ENCODE measurements around the gene THAP7. TPM values are rescaled to one million over a fixed set of nuclear protein-coding genes. Genes with fewer than 3 reads are reported as not detected.
A peak's percentile ranks its signal among the peaks of the same experiment; 100 is the strongest.

The THAP7 gene
- total RNA-seq, 6 donors from 2014 or later, result 18.9 to 52.4 (median 32.0) TPM

GRCh38 chr22:20994902-20995241 is 7.0 kb downstream of the THAP7 start:
- Histone ChIP-seq H3K27me3 (no peaks in the 10 kb centered on the region), H3K4me3 (no peak overlapping the region), H3K27ac (no peak overlapping the region), H3K36me3 (peaks cover 4 to 94% (median 70%) of the 10 kb centered on the region in 4 donors), H3K9me3 (no peaks in the 10 kb centered on the region), H3K4me1 (peaks cover 0 to 6% (median 3%) of the 10 kb centered on the region in 4 donors)
- no peak for ATAC-seq (ENCODE audit: low FRiP score in 2 of 2)
- WGBS, 2 donors, result 94% methylated on average over 10 of the region's 10 CpGs
- TF ChIP-seq POLR2AphosphoS5 (IDR thresholded peaks at IDR 0.05) (no peak), POLR2A (IDR thresholded peaks at IDR 0.05) (no peak), EP300 (IDR thresholded peaks at IDR 0.05) (no peak)
- TF ChIP-seq, protein P1, sequence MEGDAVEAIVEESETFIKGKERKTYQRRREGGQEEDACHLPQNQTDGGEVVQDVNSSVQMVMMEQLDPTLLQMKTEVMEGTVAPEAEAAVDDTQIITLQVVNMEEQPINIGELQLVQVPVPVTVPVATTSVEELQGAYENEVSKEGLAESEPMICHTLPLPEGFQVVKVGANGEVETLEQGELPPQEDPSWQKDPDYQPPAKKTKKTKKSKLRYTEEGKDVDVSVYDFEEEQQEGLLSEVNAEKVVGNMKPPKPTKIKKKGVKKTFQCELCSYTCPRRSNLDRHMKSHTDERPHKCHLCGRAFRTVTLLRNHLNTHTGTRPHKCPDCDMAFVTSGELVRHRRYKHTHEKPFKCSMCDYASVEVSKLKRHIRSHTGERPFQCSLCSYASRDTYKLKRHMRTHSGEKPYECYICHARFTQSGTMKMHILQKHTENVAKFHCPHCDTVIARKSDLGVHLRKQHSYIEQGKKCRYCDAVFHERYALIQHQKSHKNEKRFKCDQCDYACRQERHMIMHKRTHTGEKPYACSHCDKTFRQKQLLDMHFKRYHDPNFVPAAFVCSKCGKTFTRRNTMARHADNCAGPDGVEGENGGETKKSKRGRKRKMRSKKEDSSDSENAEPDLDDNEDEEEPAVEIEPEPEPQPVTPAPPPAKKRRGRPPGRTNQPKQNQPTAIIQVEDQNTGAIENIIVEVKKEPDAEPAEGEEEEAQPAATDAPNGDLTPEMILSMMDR (IDR thresholded peaks at IDR 0.05), result no peak
- DNase-seq, result peak in 1 of 2 donors; percentile 64

GRCh38 chr22:20994128-20994901 is 7.6 kb downstream of the THAP7 start:
- peaks cover 4 to 90% (median 65%) of the 10 kb centered on the region in 4 donors for H3K36me3 ChIP-seq

DNA sequence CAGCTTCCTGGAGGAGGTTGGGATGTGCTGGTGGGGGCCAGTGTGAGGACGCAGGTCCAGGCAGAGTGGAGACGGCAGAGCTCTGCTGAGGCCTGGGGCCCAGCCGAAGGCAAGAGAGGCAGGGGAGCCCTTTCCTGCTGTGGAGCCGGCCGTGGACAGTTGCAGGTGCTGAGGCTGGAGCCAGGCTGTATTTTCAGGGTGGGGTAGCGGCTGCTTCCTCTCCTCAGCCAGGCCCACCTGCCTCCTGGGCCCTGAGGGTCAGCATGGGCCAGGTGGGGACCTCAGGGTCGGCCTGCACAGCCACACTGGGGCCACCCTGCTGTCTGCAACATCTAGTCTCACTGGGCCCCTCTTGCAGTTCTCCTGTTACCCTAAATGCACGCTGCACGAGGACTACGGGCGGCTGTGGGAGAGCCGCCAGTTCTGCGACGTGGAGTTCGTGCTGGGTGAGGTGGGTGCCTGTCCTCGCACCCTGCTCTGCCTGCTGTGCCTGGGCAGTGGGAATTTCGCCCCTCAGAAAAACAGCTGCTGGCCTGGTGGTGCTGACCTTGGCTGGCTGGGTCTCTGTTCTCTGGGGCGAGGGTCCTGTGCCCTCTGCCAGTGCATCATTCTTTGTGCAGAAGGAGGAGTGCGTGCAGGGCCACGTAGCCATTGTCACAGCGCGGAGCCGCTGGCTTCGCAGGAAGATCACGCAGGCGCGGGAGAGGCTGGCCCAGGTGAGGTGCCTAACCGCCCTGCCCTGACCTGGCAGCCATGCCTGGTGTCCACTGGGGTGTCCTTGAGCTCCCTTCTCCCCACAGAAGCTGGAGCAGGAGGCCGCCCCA is 8.4 kb downstream of the THAP7 start:
- H3K9me3 ChIP-seq, result no peaks in the 10 kb centered on the region
- DNase-seq (peak in 1 of 2 donors; percentile 78), ATAC-seq (ENCODE audit: low FRiP score in 2 of 2) (no peak)
- H3K4me3 ChIP-seq, result no peak overlapping the region
- H3K36me3 ChIP-seq, result peaks cover 4 to 85% (median 63%) of the 10 kb centered on the region in 4 donors
- WGBS, 2 donors, result 90 to 97% methylated on average over 21 to 27 of the region's 29 CpGs
- no peaks in the 10 kb centered on the region for H3K4me1 ChIP-seq
- H3K27ac ChIP-seq, result no peak overlapping the region
- no peaks in the 10 kb centered on the region for H3K27me3 ChIP-seq
- TF ChIP-seq POLR2A (IDR thresholded peaks at IDR 0.05) (no peak), EP300 (IDR thresholded peaks at IDR 0.05) (no peak), POLR2AphosphoS5 (IDR thresholded peaks at IDR 0.05) (no peak)
- TF ChIP-seq, protein P1 (IDR thresholded peaks at IDR 0.05), result no peak

More at GRCh38 chr22:20994128-20994901, 7.6 kb downstream of the THAP7 start:
- TF ChIP-seq, protein P1 (IDR thresholded peaks at IDR 0.05), result no peak
- no peak for TF ChIP-seq EP300 (IDR thresholded peaks at IDR 0.05)
- TF ChIP-seq POLR2A (IDR thresholded peaks at IDR 0.05), result no peak
- TF ChIP-seq POLR2AphosphoS5 (IDR thresholded peaks at IDR 0.05), result no peak
- ATAC-seq (ENCODE audit: low FRiP score in 2 of 2) (no peak), DNase-seq (peak in 1 of 2 donors; percentile 77)
- H3K4me1 ChIP-seq, result peaks cover 0 to under 1% (median 0%) of the 10 kb centered on the region in 4 donors
- no peaks in the 10 kb centered on the region for H3K9me3 ChIP-seq
- no peaks in the 10 kb centered on the region for H3K27me3 ChIP-seq
- H3K4me3 ChIP-seq, result no peak overlapping the region
- WGBS, 2 donors, result 94% methylated on average over 20 of the region's 30 CpGs; no CpG with 5 or more reads in 1 of the 2 donors
- H3K27ac ChIP-seq, result no peak overlapping the region

DNA sequence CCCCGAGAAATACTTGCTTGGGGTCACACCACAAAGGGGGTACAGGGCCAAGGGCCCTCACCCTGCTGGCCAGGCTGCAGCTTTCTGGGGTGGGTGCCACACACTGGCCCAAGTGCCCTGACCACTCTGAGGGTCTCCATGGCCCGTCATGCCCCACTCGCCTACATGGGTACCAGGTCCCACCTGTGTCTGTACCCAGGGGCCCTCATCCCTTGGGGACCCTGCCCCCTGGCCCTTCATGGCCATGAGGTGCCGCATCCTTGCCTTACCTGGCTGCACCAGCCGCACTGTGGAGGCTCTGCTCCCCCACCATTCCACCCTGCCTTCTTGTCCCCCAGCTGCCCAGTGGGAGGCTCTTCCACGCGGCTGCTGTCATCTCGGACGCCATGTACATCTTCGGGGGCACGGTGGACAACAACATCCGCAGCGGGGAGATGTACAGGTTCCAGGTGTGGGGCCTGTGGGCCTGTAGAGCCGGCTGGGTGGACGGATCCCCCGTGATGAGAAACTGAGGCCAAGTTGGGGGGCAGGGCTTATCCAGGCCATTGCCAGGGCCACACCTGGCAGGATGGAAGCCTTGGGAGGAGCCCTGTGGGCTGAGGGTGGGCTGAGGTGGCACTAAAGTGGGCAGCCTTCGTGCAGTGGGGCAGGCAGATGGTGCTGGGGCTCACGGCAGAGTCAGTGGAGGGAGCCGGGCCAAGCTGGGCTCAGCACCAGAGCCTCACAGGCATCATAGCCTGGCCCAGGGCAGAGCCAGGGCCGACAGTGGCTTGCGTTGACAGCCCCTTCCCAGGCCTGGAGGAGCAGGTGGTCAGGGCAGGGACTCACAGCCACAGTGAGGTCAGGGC is 9.2 kb downstream of the THAP7 start:
- Histone ChIP-seq H3K27me3 (no peaks in the 10 kb centered on the region), H3K36me3 (peaks cover 4 to 87% (median 64%) of the 10 kb centered on the region in 4 donors), H3K4me3 (no peak overlapping the region), H3K4me1 (no peaks in the 10 kb centered on the region), H3K27ac (no peak overlapping the region), H3K9me3 (no peaks in the 10 kb centered on the region)
- DNase-seq (peak in 1 of 2 donors; percentile 55), ATAC-seq (ENCODE audit: low FRiP score in 2 of 2) (no peak)
- 87 to 89% methylated on average over 17 to 21 of the region's 21 CpGs for WGBS, 2 donors
- TF ChIP-seq, protein P1 (IDR thresholded peaks at IDR 0.05), result no peak
- no peak for TF ChIP-seq POLR2A (IDR thresholded peaks at IDR 0.05)
- no peak for TF ChIP-seq POLR2AphosphoS5 (IDR thresholded peaks at IDR 0.05)
- TF ChIP-seq EP300 (IDR thresholded peaks at IDR 0.05), result no peak
